HepG2 (cell line): ENCODE data around the gene BCAS3. TPM values are rescaled to one million over a fixed set of nuclear protein-coding genes. Genes with fewer than 3 reads are reported as not detected.

Experiments used
- HMGA1 ChIP-seq: sonication (generic); formaldehyde crosslinking; conservative IDR thresholded peaks from 2 replicates; pipeline ENCODE4 v1.4.0; 2020; ENCODE audit warnings: missing genetic modification reagents
- HNRNPH1 ChIP-seq: fragments of 200-400 bp; formaldehyde crosslinking; optimal IDR thresholded peaks from 2 replicates; pipeline ENCODE3; 2017; ENCODE audit warnings: mild to moderate bottlenecking, low read depth, low read length
- JUN ChIP-seq: sonication (generic); formaldehyde crosslinking; IDR thresholded peaks from 2 replicates; pipeline ENCODE4 v1.4.0; 2020; ENCODE audit warnings: mild to moderate bottlenecking, missing genetic modification reagents
- KLF13 ChIP-seq: sonication (generic); formaldehyde crosslinking; IDR thresholded peaks from 2 replicates; pipeline ENCODE4 v1.4.0; 2020; ENCODE audit warnings: mild to moderate bottlenecking, missing genetic modification reagents
- MEF2D ChIP-seq: sonication (generic); formaldehyde crosslinking; IDR thresholded peaks from 2 replicates; pipeline ENCODE4 v1.5.1; 2020; ENCODE audit warnings: mild to moderate bottlenecking, missing genetic modification reagents
- NCOA1 ChIP-seq: sonication (generic); formaldehyde crosslinking; IDR thresholded peaks from 2 replicates; pipeline ENCODE4 v1.9.0; 2021; ENCODE audit warnings: missing genetic modification reagents
- NFRKB ChIP-seq: fragments of 450-650 bp; IDR thresholded peaks from 2 replicates; pipeline ENCODE4 v1.6.1; 2017
- POGZ ChIP-seq: sonication (generic); formaldehyde crosslinking; IDR thresholded peaks from 2 replicates; pipeline ENCODE4 v1.4.0; 2020; ENCODE audit warnings: mild to moderate bottlenecking, missing genetic modification reagents
- PRPF4 ChIP-seq: fragments of 200-400 bp; formaldehyde crosslinking; IDR thresholded peaks from 2 replicates; pipeline ENCODE4 v1.6.1; 2016; ENCODE audit warnings: low read length, low read depth; ENCODE audit not compliant: poor library complexity, severe bottlenecking
- SOX13 ChIP-seq, 3 experiments: fragments of 450-650 bp in 1 of 3; sonication (generic) in 1 of 3; formaldehyde crosslinking in 1 of 3; IDR thresholded peaks in 2 of 3; conservative IDR thresholded peaks in 1 of 3; 2 replicates each; pipeline versions ENCODE4 v1.5.0 to v1.6.1; 2016 to 2020; ENCODE audit warnings: antibody characterized with exemption in 1 of 3, mild to moderate bottlenecking in 1 of 3, missing compliant biosample characterization in 1 of 3, missing genetic modification reagents in 1 of 3, moderate library complexity in 1 of 3
- SRF ChIP-seq: IDR thresholded peaks from 2 replicates; pipeline ENCODE4 v1.6.1; 2011; ENCODE audit warnings: mild to moderate bottlenecking, low read depth, low read length, moderate library complexity
- TBX3 ChIP-seq: fragments of 450-650 bp; IDR thresholded peaks from 2 replicates; pipeline ENCODE4 v1.6.1; 2017; ENCODE audit warnings: antibody characterized with exemption, mild to moderate bottlenecking, inconsistent platforms, borderline replicate concordance
- TOPORS ChIP-seq: sonication (generic); formaldehyde crosslinking; IDR thresholded peaks from 2 replicates; pipeline ENCODE4 v1.8.0; 2023; ENCODE audit warnings: mild to moderate bottlenecking, missing genetic modification reagents
- YY1 ChIP-seq: IDR thresholded peaks from 2 replicates; pipeline ENCODE4 v1.6.1; 2011; ENCODE audit warnings: low read length, low read depth, moderate library complexity, mild to moderate bottlenecking; ENCODE audit not compliant: insufficient read depth, insufficient replicate concordance
- ZNF10 ChIP-seq: sonication (generic); formaldehyde crosslinking; IDR thresholded peaks from 2 replicates; pipeline ENCODE4 v1.4.0; 2020; ENCODE audit warnings: mild to moderate bottlenecking, low read depth, missing genetic modification reagents, borderline replicate concordance
- ZNF350 ChIP-seq: sonication (generic); formaldehyde crosslinking; IDR thresholded peaks from 2 replicates; pipeline ENCODE4 v1.4.0; 2020; ENCODE audit warnings: mild to moderate bottlenecking, low read depth, missing genetic modification reagents, borderline replicate concordance
- polyA plus RNA-seq, 8 experiments: library from polyadenylated mRNA; depleted of rRNA in 3 of 8; stranded (reverse) in 7 of 8; unstranded in 1 of 8; fragments of >200 nt; fragmentation: Illumina TruSeq in 4 of 8; extraction: Trizol in 4 of 8; gene quantifications; 2 replicates each; pipeline versions ENCODE4 v1.2.1 to v1.2.3, GENCODE V29; 2011 to 2016; ENCODE audit warnings: low read depth in 4 of 8, missing spikeins in 1 of 8, mixed read lengths in 1 of 8; ENCODE audit not compliant: insufficient read depth in 1 of 8
- total RNA-seq, 5 experiments: library from RNA; depleted of rRNA; stranded (reverse); fragments of >200 nt; fragmentation: Illumina TruSeq; extraction: Trizol; gene quantifications; 2 replicates each; pipeline ENCODE4 v1.2.3, GENCODE V29; 2016; ENCODE audit warnings: low read depth in 1 of 5
- TF ChIP-seq, protein P1 (sequence below): sonication (generic); formaldehyde crosslinking; IDR thresholded peaks from 2 replicates; pipeline ENCODE4 v1.4.0; 2020; ENCODE audit warnings: missing genetic modification reagents
- TF ChIP-seq, protein P2 (sequence below): sonication (generic); formaldehyde crosslinking; IDR thresholded peaks from 2 replicates; pipeline ENCODE4 v1.5.1; 2020; ENCODE audit warnings: missing genetic modification reagents, mild to moderate bottlenecking, borderline replicate concordance
- TF ChIP-seq, protein P3 (sequence below), 2 experiments: sonication (generic) in 1 of 2; formaldehyde crosslinking in 1 of 2; IDR thresholded peaks; 2 replicates each; pipeline versions ENCODE4 v1.6.1 to v1.9.0; 2014 to 2022; ENCODE audit warnings: antibody characterized with exemption in 1 of 2, borderline replicate concordance in 1 of 2, inconsistent platforms in 1 of 2, low read depth in 1 of 2, missing genetic modification reagents in 1 of 2

Gene BCAS3
- total and polyA plus RNA-seq, 2 of the 13 experiments (the other 11 are each of a cell fraction or from before 2014, with no cell fraction given): 10.7 to 11.2 TPM

DNA sequence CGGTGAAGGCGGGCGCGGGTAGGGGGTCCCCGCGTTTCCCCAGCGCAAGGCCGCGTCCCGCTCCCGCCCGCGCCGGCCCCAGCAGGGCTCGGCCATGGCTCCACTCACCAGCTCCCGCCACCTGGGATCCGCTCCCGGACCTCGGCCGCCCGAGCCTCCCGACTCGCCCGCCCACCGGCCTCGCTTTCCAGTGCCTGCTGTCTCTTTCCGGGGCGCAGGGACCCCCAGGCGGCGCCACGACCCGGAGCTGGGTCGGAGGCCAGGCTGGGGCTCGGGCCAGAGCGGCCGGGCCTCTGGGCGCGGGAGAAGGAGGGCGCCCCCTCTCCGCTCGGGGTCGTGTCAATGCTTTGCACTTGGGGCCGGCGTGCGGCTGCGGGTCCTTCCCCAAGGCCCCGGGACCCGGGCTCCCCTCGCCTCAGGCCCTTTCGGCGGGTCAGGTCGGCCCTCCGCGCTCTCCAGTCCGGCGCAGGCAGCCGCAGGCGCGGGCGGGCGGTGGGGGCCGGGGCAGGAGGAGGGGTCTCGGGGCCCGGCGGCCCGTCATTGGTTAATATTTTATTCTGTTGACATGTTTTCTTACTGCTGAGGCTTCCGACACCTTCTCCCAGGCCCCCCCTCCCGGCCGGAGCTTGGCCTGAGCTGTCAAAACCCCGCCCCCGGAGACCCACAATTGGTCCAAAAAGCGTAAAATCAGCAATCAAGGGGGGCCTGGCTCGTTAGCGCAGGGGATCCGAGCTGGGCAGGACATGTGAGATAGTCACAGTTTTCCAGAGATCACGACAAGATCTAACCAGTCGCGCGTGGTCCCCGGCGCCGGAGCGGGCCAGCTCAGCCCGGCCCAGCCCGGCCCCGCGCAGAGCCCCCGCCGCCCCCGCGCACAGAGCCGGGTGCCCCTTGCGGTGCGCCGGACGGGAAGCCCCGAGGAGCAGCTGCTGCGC, 721.7 kb downstream of the BCAS3 start, which contains the start of gene TBX2 (continued):
- TF ChIP-seq SRF: no peak
- no peak for TF ChIP-seq JUN (CRISPR knock-in tag)
- TF ChIP-seq KLF13: peak; percentile 36; the same call in 1 of the 2 replicates
- TF ChIP-seq, protein P1, sequence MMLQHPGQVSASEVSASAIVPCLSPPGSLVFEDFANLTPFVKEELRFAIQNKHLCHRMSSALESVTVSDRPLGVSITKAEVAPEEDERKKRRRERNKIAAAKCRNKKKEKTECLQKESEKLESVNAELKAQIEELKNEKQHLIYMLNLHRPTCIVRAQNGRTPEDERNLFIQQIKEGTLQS: peak; percentile 22; the same call in 1 of the 2 replicates
- TF ChIP-seq, protein P2, sequence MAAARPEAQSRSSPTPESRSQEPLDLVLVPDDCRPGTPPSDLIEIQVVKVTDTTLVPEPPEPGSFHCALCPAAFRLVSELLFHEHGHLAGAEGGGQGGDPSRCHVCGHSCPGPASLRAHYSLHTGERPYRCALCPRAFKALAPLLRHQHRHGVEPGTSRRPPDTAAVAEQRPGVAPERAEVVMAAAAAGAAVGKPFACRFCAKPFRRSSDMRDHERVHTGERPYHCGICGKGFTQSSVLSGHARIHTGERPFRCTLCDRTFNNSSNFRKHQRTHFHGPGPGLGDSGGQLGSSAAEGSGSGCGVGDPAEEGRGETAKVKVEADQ (CRISPR knock-in tag): no peak
- TF ChIP-seq TBX3: peak; percentile 77; the same call in 1 of the 2 replicates
- no peak for TF ChIP-seq NFRKB
- TF ChIP-seq, protein P3, sequence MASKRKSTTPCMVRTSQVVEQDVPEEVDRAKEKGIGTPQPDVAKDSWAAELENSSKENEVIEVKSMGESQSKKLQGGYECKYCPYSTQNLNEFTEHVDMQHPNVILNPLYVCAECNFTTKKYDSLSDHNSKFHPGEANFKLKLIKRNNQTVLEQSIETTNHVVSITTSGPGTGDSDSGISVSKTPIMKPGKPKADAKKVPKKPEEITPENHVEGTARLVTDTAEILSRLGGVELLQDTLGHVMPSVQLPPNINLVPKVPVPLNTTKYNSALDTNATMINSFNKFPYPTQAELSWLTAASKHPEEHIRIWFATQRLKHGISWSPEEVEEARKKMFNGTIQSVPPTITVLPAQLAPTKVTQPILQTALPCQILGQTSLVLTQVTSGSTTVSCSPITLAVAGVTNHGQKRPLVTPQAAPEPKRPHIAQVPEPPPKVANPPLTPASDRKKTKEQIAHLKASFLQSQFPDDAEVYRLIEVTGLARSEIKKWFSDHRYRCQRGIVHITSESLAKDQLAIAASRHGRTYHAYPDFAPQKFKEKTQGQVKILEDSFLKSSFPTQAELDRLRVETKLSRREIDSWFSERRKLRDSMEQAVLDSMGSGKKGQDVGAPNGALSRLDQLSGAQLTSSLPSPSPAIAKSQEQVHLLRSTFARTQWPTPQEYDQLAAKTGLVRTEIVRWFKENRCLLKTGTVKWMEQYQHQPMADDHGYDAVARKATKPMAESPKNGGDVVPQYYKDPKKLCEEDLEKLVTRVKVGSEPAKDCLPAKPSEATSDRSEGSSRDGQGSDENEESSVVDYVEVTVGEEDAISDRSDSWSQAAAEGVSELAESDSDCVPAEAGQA (IDR thresholded peaks at IDR 0.05; ENCODE audit: low read depth): no peak
- TF ChIP-seq, protein P3 (CRISPR knock-in tag; IDR thresholded peaks at IDR 0.05; ENCODE audit: borderline replicate concordance): peak; percentile 56; the same call in 1 of the 2 replicates
- no peak for TF ChIP-seq HNRNPH1
- TF ChIP-seq SOX13 (IDR thresholded peaks at IDR 0.05): no peak
- peak in 1 of 2 experiments; percentile 51; a peak in 1 of 4 replicates for TF ChIP-seq SOX13 (CRISPR knock-in tag; conservative IDR thresholded peaks at IDR 0.05 in 1 of 2, IDR thresholded peaks at IDR 0.05 in 1 of 2)
- no peak for TF ChIP-seq TOPORS (CRISPR knock-in tag)
- TF ChIP-seq ZNF350 (CRISPR knock-in tag): 0 out of 2 replicates have a peak, but pooled peaks have one; percentile 11
- no peak for TF ChIP-seq PRPF4
- TF ChIP-seq ZNF10 (CRISPR knock-in tag): no peak
- TF ChIP-seq MEF2D (CRISPR knock-in tag): no peak
- peak; percentile 48; the same call in 1 of the 2 replicates for TF ChIP-seq POGZ (CRISPR knock-in tag)
- TF ChIP-seq HMGA1: no peak
- no peak for TF ChIP-seq NCOA1 (CRISPR knock-in tag)
- TF ChIP-seq YY1: peak; percentile 59
